KG1 (cell line): Measurements from ENCODE around the gene TRPM2.
"Not testable (repeated sequence)": the region's sequence is repeated elsewhere in the genome, so short reads cannot be mapped to it uniquely, and the experiment has no call there.

ENCODE experiments used
- DNase-seq: peaks from one replicate; lab custom pipeline; 2025; lab: John Stamatoyannopoulos, UW

The TRPM2 gene

DNA sequence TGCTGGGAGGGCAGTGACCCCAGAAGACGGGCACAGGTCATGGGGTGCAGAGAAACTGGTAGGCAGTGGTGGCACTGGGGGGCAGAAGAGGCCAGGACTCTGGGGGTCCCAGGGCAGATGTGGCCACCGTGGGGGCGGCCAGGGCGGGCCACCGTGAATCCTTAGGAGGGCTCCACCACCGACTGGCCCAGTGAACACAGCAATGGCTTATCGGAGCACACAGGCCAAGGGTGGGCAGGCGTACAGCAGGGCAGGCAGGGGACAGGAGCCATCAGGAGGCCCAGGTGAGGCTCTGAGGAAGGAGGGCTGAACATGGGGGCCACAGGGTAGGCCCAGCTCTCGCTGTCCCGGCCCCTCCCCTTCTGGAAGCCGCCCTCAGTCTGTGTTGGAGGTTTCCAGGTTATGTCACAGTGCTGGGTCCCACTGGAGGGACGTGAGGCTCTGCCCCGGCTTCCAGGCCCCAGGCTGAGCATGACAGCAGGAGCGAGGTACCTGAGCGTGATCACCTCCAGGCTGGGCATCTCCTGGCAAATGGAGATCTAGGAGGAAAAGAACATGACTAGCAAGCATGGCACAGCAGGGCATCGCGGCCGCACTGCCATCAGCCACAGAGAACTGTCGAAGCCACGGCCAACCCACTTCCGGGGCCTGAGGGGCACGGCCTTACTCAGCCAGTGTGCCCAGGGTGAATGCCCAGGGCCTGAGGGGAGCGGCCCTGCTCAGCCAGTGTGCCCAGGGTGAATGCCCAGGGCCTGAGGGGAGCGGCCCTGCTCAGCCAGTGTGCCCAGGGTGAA, 18.0 kb upstream of the TRPM2 start:
- no peak for DNase-seq

DNA sequence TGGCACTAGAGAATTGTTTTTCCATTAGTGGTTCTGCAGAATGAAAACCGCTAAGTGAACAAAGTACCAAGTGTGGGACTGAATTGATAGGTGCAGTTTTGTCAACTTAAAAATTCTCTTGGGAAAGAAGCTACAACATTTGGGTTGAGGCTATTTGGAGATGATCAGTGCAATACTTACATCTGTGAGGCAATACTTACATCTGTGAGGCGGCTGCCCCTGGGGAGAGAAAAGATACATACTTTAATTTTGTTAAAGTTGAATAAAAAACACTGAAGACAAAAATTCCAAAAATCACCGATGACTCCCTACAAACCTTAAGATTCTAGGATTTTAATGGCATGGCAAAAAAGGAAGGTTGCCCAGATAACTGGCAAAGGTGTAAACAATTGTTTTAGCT, 16.0 kb upstream of the TRPM2 start:
- DNase-seq: no peak

GRCh38 chr21:44337941-44338895, 15.2 kb upstream of the TRPM2 start:
- DNase-seq: no peak

- peak; percentile 94 for DNase-seq
These were observed 14.2 kb upstream of the TRPM2 start, which contains the start of gene CFAP410 for GRCh38 chr21:44338971-44339910. Gene CFAP410, minus strand, starts transcription at chr21:44339390. Its CDS starts 196 bp downstream, at chr21:44339194.

DNA sequence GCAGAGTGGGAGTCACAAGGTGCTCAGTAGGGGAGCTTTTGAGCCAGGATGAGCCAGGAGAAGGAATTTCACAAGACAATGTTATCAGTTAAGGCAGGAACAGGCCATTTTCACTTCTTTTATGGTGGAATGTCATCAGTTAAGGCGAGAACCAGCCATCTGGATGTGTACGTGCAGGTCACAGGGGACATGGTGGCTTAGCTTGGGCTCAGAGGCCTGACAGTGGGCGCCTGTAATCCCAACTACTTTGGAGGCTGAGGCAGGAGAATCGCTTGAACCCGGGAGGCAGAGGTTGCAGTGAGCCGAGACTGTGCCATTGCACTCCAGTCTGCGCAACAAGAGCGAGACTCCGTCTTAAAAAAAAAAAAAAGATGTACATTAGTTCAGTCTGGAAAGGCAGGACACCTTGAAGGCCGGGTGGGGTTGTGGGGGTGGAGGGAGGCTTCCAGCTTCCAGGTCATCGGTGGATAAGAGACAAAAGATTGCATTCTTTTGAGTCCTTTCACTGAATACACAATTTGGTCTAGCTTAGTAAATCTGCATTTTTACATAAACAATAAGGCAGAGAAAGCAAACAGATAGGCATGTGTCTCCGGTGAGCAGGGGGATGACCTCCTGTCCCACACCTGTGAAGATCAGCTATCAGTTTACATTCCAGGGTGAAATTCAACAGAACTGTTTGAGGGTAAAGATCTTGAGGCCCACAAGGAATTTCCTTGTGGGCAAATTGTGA, 11.5 kb upstream of the TRPM2 start:
- DNase-seq: not testable (repeated sequence)

DNA sequence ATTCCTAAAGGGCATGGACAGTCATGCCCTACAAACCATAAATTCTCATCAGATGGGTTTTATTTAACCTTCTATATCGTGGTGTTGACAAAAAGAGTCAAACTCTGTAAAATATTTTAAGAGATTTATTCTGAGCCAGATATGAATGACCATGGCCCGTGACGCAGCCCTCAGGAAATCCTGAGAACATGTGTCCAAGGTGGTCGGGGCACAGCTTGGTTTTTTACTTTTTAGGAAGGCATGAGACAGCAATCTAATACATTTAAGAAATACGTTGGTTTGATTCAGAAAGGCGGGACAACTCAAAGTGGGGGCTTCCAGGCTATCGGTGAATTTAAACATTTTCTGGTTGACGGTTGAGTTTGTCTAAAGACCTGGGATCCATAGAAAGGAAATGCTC, 10.4 kb upstream of the TRPM2 start:
- not testable (repeated sequence) for DNase-seq

GRCh38 chr21:44344541-44345183, 8.8 kb upstream of the TRPM2 start:
- no peak for DNase-seq

DNA sequence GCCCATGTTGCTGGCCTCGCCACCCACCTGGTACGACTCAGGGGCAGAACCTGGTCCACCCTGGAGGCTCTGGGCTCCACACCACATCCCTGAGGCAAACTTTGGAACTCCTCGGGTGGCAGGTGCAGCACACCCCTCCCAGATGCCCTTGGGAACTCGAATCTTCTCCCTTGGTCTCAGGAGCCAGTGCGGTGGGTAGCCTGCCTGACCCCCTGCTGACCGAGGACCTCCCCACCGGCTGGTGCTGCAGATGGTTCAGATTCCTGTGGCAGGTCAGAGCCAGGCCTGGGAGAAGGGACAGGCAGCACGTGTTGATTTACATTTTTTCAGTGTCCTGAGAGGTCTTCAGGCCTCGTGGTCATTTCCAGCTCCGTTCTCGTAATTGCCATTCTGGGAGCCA, 7.9 kb upstream of the TRPM2 start:
- no peak for DNase-seq

- DNase-seq: no peak
These were observed 5.4 kb upstream of the TRPM2 start for GRCh38 chr21:44347911-44348451.

- no peak for DNase-seq
These were observed 4.6 kb upstream of the TRPM2 start for GRCh38 chr21:44348861-44349260.

DNA sequence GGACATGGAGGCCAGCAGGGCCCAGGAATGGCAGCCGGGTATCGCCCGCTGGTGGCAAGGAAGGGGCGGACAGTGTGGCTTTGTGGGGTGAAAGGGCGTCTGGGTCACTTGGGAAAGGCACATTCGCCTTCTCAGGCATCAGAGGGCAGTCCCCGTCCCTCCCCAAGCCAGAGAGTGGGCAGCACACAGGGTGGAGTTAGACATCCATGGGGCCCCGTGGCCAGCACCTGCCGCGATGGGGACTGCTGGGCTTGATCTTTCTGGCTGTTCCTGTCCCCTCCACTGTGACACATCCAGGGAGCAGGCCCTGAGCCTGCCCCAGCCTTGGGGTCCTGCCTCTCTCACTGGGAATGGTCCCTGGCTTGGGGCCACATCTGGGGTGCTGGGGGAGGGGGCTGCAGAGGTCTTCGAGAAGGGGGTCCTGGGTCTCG, 4.0 kb upstream of the TRPM2 start:
- DNase-seq: no peak

GRCh38 chr21:44349847-44350772, 3.3 kb upstream of the TRPM2 start:
- no peak for DNase-seq

DNA sequence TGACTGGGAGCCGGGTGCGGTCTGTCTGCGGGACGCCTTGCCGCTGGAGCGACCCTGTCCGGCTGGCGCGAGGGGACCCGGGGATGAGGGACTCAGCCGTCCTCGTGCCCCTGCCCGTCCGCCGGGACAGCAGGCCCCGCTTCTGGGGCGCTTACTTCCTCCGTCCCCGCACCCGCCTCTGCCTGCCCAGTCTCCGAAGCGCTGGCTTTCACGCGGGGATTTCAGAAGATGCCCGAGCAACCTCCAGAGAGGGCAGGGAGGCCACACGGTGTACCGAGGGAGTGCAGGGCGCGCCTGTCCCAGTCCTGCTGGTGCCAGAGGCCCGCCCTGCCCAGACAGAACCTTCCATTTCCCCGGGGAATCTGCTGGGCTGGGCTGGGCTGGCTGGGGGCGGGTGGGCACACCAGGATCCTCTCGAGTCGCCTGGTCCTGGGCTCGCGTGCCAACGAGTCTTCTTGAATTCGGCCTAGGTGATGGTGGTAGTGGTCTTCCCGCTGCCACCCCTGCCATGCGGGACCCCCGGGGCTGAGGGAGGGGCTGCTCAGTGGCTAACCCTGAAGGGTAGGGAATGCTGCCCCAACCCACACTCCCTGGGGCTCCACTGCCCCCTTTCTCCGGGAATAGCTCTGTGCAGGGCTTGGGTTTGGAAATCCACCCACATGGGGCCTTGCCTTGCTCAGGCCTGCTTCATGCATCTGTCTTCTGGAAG, 2.5 kb upstream of the TRPM2 start:
- no peak for DNase-seq

GRCh38 chr21:44351535-44352252, 1.7 kb upstream of the TRPM2 start:
- DNase-seq: no peak

DNA sequence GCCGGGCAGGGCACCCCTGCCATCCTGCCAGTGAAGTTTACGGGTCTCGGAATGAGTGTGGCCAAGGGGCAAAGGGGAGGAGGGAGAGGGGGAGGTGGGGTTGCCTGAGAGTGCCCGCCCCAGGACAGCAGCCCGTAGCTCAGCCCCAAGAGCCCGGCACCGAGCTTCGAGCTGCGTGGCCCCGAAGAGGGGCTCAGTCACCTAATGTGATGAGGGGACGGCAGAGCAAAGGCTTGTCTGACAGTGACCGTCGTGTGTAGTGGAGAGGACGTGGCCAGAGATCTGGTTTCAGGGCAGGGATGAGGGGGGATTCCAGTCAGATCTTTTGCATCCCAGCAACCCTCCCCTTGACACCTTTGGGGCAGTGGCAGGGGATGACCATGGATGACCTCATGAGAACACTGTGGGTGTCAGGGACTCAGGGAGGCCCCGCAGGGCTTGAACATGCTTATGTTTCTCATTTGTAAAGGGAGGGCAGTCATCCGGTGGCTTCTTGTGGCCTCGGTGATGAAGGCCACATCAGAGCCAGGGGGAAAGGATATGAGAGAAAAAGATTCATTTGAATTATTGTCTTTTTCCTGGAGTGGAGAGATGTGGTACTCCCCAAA, 1.1 kb upstream of the TRPM2 start:
- no peak for DNase-seq

DNA sequence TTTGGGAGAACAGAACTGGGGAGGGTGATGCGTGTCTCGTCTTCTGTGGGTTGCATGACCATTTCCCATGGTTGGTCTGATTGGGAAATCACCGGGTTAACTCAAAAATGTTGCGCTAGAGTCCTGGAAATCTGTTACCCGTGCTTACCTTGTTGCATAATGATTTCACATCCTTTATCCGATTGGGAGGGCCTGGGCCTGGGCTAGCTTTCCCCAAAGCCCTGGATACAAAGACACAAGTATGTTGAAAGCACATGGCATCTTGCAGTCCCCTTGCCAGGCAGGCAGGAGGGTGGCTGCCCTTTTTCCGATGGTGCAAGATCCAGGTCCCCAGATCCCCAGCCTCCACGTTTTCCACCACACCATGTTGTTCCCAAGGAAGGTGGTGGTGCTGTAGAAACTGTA, 582 bp downstream of the TRPM2 start:
- DNase-seq: no peak
